Measurements from ENCODE around the gene ETAA1.

ETAA1 gene

DNA sequence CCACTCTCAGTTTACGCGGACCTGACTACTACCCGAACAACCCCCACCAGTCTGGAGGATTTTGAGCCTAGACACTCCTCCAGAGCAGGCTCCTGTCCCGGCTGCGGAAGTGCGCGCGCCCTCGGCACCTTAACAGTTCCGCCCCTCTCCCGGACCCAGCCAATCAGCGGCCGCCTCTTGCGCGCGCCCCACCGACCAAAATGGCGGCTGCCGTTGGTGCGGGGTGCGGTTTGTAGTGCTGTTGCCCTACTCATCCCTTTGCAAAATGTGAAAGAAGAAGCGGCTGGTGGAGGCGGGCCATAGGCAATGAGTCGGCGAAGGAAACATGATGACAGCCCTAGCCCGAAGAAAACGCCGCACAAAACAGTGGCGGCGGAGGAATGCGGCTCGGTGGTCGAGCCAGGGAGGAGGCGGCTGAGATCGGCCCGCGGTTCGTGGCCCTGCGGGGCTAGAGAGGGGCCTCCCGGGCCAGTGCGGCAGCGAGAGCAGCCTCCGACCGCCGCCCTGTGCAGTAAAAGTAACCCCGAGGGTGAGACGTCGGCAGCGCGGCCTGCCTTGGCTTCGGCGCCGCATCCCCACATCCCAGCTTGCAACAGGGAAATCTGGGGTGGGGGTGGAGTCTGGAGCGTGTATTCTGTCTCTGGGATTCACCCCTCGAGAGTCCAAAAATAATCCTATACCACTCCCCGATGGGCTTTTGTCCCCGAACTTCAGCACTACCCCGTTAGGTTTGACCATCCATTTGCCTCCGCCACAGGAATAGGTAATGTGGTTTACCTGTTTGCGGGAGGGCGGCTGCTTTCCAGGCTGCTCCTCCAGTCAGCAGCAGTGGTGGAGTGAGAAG lies at the start of gene ETAA1:
ETAA1 (plus strand) TSS at position 191 of the 844 bp plus-strand sequence; CDS start at position 307, 116 bp downstream.
- peak within 1 kb of the TSS; percentile 97 for H3K4me3 Mint-ChIP-seq
- H3K27ac Mint-ChIP-seq, result peak within 1 kb of the TSS; percentile 99
- H3K9me3 Mint-ChIP-seq (ENCODE audit: low read depth), result no peaks in the 10 kb centered on the region
- H3K4me1 Mint-ChIP-seq (ENCODE audit: low read depth), result peaks cover 16% of the 10 kb centered on the region
- no peaks in the 10 kb centered on the region for H3K27me3 Mint-ChIP-seq
- H3K36me3 Mint-ChIP-seq, result peaks cover 3% of the 10 kb centered on the region

DNA sequence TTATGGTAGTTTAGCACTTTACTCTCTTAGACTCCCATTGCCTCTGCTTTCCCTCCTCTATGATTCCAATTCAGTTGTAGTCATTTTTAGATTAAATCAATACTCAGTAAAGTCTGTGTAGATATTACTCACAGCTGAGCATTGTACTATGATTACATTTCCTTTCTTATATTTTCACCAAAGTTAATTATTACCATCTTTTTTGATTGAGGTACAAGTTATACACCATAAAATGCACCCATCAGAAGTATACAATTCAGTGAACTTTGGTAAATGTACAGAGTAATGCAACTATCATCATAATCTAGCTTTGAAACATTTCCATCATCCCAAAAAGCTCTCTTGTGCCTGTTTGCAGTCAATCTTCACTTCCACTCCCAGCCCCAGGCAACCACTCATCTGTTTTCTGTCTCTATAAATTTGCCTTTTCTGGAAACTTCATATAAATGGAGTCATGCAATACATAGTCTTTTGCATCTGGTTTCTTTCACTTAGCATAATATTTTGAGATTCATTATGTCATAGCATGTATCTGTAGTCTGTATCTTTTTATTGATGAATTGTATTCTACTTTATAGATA lies 30.2 kb upstream of the ETAA1 start:
- Mint-ChIP-seq H3K4me1 (ENCODE audit: low read depth) (no peaks in the 10 kb centered on the region), H3K9me3 (ENCODE audit: low read depth) (peaks cover 12% of the 10 kb centered on the region), H3K27me3 (peaks cover 4% of the 10 kb centered on the region), H3K36me3 (no peaks in the 10 kb centered on the region), H3K4me3 (no peak overlapping the region), H3K27ac (no peak overlapping the region)

DNA sequence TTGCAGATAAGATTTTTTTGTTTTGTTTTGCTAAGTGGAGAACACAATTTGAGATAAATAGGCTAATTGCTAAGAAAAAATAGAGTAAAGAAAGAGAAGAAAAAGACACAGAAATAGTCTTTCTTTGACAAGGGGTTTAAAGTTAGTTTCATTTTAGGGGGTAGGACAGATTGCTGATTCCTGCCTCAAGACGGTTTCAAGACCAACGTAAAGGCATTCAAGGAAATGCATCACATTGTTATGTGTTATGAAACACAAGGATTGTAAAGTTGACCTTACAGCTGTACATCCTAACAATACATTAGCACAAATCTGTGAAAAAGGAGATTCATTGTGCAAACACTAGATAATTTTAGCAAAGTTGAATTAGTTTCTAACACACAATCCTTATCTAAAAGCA lies 22.7 kb upstream of the ETAA1 start:
- Mint-ChIP-seq H3K36me3 (peaks cover 7% of the 10 kb centered on the region), H3K4me3 (no peak overlapping the region), H3K27ac (no peak overlapping the region), H3K4me1 (ENCODE audit: low read depth) (no peaks in the 10 kb centered on the region), H3K9me3 (ENCODE audit: low read depth) (peaks cover 3% of the 10 kb centered on the region), H3K27me3 (peaks cover 1% of the 10 kb centered on the region)

DNA sequence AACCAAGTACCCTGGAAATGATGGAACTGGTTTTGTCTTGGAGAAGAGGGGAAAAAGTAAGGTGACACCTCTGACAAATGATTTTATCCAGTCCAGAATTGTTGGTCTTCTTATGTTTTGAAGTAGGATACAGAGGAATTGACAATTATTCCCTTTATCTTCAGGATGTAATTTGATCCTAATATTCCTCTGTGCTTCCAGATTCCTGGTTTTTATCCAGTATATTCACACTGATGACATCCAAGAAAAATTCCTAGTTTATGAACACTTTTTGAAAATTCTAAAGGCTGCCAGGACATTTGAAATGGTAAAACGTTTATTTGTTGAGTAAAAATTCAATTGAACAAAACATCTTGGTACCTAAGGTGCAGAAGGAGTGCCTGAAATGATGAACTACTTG lies 22.2 kb upstream of the ETAA1 start:
- peaks cover 7% of the 10 kb centered on the region for H3K36me3 Mint-ChIP-seq
- H3K4me3 Mint-ChIP-seq, result no peak overlapping the region
- H3K4me1 Mint-ChIP-seq (ENCODE audit: low read depth), result no peaks in the 10 kb centered on the region
- H3K27ac Mint-ChIP-seq, result no peak overlapping the region
- H3K9me3 Mint-ChIP-seq (ENCODE audit: low read depth), result peaks cover 3% of the 10 kb centered on the region
- H3K27me3 Mint-ChIP-seq, result peaks cover 1% of the 10 kb centered on the region

DNA sequence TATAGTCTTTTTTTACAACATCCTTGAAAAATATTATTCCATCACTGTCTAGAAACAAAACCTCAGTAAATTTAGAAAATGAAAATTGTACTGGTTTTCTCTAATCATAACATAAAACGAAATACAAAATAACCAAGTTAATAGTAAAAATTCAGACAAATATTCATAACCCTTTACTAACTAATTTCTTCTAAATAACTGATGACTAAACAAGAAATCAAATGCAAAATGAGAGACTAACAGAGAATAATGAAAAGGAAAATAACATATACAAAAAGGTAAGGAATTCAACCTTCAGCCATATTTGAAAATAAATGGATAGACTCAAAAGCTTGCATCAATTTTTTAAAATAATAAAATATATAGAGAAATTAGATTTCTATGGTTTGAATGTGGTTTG lies 18.6 kb upstream of the ETAA1 start:
- H3K4me3 Mint-ChIP-seq, result no peak overlapping the region
- peaks cover 9% of the 10 kb centered on the region for H3K9me3 Mint-ChIP-seq (ENCODE audit: low read depth)
- H3K4me1 Mint-ChIP-seq (ENCODE audit: low read depth), result no peaks in the 10 kb centered on the region
- no peaks in the 10 kb centered on the region for H3K27me3 Mint-ChIP-seq
- H3K36me3 Mint-ChIP-seq, result peaks cover 11% of the 10 kb centered on the region
- no peak overlapping the region for H3K27ac Mint-ChIP-seq

DNA sequence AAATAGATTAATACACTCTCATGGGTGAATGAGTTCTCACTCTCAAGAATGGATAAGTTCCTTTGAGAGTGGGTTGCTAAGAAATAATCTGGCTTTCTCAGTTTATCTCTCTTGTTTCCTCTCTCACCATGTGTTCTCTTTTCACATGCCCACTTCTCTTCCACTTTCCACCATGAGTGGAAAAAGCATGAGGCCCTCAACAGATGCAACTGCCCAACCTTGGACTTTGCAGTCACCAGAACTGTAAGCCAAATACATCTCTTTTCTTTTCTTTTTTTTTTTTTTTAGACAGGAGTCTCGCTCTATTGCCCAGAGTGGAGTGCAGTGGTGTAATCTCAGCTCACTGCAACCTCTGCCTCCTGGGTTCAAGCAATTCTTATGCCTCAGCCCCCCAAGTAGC lies 18.1 kb upstream of the ETAA1 start:
- Mint-ChIP-seq H3K4me1 (ENCODE audit: low read depth) (no peaks in the 10 kb centered on the region), H3K27me3 (no peaks in the 10 kb centered on the region), H3K4me3 (no peak overlapping the region), H3K27ac (no peak overlapping the region), H3K9me3 (ENCODE audit: low read depth) (peaks cover 9% of the 10 kb centered on the region), H3K36me3 (peaks cover 11% of the 10 kb centered on the region)

DNA sequence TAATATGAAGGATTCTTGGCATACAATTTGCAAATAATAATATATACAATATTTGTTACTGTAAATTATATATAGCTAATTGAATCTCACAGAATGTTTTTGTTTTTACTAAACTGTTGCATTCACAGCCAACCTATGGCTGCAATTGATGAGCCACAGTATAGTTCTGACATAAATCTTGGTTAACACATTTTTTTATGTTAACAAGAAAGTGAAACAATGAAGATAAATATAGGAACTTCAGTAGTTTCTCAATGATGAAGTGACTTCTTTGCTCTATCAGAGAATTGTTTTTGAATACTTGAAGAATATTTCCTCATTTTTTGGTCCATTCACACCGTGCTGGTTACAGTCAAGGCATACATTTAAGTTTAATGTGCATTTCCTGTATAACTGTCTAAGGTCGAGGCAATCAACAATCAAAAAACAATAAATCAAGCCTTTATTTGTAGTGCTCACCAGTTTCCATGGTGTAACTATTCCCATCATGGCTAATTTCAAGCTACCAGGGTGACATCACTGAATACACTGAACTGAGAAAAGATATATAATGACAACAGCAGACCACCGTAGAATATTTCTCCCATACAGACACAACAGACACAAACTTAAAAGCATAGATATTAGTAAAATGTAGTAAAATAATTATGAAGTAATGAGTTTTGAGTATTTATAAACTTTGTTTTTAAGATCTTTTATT lies 12.9 kb upstream of the ETAA1 start:
- H3K27ac Mint-ChIP-seq, result no peak overlapping the region
- peaks cover 8% of the 10 kb centered on the region for H3K36me3 Mint-ChIP-seq
- H3K4me1 Mint-ChIP-seq (ENCODE audit: low read depth), result no peaks in the 10 kb centered on the region
- no peaks in the 10 kb centered on the region for H3K27me3 Mint-ChIP-seq
- no peak overlapping the region for H3K4me3 Mint-ChIP-seq
- peaks cover 5% of the 10 kb centered on the region for H3K9me3 Mint-ChIP-seq (ENCODE audit: low read depth)

DNA sequence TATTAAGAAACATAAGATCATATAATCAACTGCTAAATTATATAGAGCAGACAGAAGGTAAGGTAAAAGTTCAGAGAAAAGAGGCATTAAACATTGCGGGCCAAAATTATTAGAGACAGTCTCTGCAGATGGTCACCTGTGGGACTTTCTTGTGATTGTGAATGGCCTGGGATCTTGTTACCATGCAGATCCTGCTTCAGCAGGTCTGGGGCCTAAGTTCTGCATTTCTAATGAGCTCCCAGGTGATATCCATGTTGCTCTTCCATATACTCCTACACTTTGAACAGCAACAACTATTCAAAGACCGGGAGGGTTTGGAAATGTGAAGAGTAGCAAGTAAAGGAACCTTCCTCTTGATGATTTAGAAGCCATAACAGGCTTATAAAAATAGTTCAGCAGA lies 8.5 kb upstream of the ETAA1 start:
- Mint-ChIP-seq H3K36me3 (peaks cover 3% of the 10 kb centered on the region), H3K27me3 (no peaks in the 10 kb centered on the region), H3K9me3 (ENCODE audit: low read depth) (no peaks in the 10 kb centered on the region), H3K4me1 (ENCODE audit: low read depth) (no peaks in the 10 kb centered on the region), H3K27ac (no peak overlapping the region), H3K4me3 (no peak overlapping the region)

DNA sequence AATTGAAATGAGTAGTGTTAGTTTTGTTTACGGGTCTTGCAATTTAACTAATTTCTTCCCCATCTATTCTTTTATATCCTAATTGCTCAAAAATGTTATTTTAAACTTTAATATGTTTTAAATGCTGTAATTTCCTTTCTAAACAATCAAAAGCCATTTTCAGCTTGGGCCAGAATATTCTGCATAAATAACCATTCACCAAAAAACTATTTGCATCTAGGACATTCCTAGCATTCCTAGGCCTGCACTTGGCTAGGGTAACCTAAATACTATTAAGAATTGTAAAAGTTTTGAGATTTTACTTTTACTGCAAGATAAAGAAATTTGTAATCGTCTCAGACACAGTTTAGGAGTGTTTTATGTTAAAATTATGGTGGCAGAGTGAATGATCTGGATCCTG lies 7.8 kb upstream of the ETAA1 start:
- H3K4me3 Mint-ChIP-seq, result no peak overlapping the region
- peaks cover 2% of the 10 kb centered on the region for H3K36me3 Mint-ChIP-seq
- no peak overlapping the region for H3K27ac Mint-ChIP-seq
- H3K4me1 Mint-ChIP-seq (ENCODE audit: low read depth), result no peaks in the 10 kb centered on the region
- H3K27me3 Mint-ChIP-seq, result no peaks in the 10 kb centered on the region
- no peaks in the 10 kb centered on the region for H3K9me3 Mint-ChIP-seq (ENCODE audit: low read depth)

DNA sequence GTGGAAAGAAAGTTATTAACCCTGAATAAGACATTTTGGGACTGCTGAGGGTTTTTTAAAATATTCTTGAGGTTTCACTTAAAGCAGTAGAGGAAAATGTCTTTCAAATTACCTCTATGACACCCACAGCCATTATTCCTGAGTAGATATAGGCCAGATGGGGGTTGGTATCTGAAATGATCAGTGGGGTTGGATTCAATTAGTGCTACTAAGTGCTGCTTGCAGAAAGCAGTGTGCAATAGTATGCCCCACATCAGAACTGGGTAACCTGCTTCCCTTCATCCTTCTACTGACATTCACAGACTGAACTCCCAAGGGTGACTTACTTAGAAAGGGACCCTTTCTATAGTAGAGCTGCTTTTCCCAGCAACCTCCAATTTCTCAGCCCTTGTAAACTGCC lies 7.3 kb upstream of the ETAA1 start:
- Mint-ChIP-seq H3K27me3 (no peaks in the 10 kb centered on the region), H3K4me3 (no peak overlapping the region), H3K27ac (no peak overlapping the region), H3K4me1 (ENCODE audit: low read depth) (no peaks in the 10 kb centered on the region), H3K36me3 (no peaks in the 10 kb centered on the region), H3K9me3 (ENCODE audit: low read depth) (no peaks in the 10 kb centered on the region)

DNA sequence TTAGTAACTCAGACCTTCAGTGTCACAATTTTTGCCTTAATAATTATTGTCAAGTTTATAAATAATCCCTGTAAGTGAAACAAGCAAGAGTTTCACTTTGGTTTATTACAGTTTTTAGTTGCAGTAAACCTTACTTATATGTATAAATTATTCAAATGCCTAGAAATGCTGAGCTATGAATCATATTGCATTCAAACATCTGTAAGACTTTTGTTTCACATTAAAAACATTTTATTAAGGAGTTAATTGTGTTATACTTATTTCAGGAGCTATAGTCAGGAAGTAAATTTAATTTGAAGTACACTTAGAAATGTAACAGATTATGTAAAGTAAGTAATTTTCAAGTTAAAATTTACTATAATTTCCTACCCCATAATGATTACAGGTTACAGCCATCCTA lies 3.9 kb upstream of the ETAA1 start:
- Mint-ChIP-seq H3K4me1 (ENCODE audit: low read depth) (peaks cover 9% of the 10 kb centered on the region), H3K27ac (no peak overlapping the region)

DNA sequence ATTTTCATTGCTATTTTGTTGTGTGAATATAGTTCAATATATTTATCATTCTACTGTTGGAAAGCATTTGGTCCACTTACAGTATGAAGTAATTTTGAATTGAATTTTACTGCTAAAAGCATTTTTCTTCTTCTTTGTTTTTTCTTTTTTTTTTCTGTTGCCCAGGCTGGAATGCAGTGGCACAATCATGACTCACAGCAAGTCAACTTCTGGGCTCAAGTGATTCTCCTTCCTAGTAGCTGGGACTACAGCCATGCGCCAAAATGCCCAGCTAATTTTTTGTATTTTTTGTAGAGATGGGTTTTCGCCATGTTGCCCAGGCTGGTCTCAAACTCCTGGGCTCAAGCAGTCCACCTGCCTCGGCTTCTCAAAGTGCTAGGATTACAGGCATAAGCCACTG lies 2.4 kb upstream of the ETAA1 start:
- Mint-ChIP-seq H3K9me3 (ENCODE audit: low read depth) (no peaks in the 10 kb centered on the region), H3K36me3 (no peaks in the 10 kb centered on the region), H3K4me3 (no peak overlapping the region), H3K4me1 (ENCODE audit: low read depth) (peaks cover 11% of the 10 kb centered on the region), H3K27me3 (no peaks in the 10 kb centered on the region), H3K27ac (no peak overlapping the region)

More for the DNA sequence above, 3.9 kb upstream of the ETAA1 start:
- H3K36me3 Mint-ChIP-seq, result no peaks in the 10 kb centered on the region
- H3K9me3 Mint-ChIP-seq (ENCODE audit: low read depth), result no peaks in the 10 kb centered on the region
- no peak overlapping the region for H3K4me3 Mint-ChIP-seq
- no peaks in the 10 kb centered on the region for H3K27me3 Mint-ChIP-seq

DNA sequence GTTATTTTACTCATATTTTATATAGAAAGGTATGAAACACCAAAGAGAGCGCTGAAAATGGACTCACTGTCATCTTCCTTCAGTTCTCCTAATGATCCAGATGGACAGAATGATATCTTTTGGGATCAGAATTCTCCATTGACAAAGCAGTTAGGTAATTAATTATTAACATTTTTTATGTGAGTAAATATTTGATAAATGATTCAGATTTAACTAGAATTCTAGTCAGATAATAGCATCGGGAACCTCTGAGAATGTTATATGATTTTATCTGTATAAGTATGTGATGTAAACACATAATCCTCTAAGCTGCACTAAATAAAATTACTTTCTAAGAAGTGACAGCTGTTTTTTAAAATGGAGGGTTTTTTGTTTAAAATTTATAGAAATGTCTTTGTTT lies 2.0 kb downstream of the ETAA1 start:
- peak overlapping the region; percentile 97 for H3K4me3 Mint-ChIP-seq
- H3K36me3 Mint-ChIP-seq, result peaks cover 5% of the 10 kb centered on the region
- no peaks in the 10 kb centered on the region for H3K27me3 Mint-ChIP-seq
- H3K9me3 Mint-ChIP-seq (ENCODE audit: low read depth), result no peaks in the 10 kb centered on the region
- peaks cover 16% of the 10 kb centered on the region for H3K4me1 Mint-ChIP-seq (ENCODE audit: low read depth)
- no peak overlapping the region for H3K27ac Mint-ChIP-seq

DNA sequence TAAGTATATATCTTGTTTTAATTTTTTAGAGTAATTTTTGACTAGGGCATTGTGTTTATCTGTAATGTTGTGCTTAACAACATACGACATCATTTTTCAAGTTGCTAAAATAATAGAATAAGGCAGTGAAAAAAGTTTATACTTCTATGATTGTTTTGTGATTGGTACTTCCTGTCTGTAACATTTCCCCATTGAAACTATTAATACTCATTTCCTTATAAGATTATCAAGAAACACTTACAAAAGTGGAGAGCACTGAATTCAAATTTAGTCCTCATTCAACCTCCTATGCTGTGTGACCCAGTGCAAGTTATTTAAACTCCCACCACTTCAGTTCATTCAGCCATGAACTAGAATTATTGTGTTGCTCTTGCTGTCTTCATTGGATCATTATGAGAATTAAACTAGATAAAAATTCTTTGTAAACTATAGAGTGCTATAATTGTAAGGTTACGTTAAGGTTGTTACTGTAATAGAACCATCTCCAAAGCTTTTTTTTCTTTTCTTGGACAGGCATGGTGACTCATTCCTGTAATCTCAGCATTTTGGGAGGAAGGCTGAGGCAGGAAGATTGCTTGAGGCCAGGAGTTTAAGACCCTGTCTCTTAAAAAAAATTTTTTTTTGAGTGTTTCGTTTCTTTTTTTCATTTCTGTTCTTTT lies 2.8 kb downstream of the ETAA1 start:
- peaks cover 11% of the 10 kb centered on the region for H3K36me3 Mint-ChIP-seq
- H3K27ac Mint-ChIP-seq, result no peak overlapping the region
- H3K4me3 Mint-ChIP-seq, result no peak overlapping the region
- peaks cover 17% of the 10 kb centered on the region for H3K4me1 Mint-ChIP-seq (ENCODE audit: low read depth)
- no peaks in the 10 kb centered on the region for H3K27me3 Mint-ChIP-seq
- H3K9me3 Mint-ChIP-seq (ENCODE audit: low read depth), result no peaks in the 10 kb centered on the region
